GM18508 (cell line): ENCODE data around the gene DLX2.

Experiments used
- ATAC-seq: cut with Tn5 transposase; IDR thresholded peaks from one replicate; pipeline ENCODE4 v1.9.1; 2021; ENCODE audit warnings: moderate number of reproducible peaks; ENCODE audit not compliant: insufficient read depth, unreplicated experiment

The DLX2 gene

DNA sequence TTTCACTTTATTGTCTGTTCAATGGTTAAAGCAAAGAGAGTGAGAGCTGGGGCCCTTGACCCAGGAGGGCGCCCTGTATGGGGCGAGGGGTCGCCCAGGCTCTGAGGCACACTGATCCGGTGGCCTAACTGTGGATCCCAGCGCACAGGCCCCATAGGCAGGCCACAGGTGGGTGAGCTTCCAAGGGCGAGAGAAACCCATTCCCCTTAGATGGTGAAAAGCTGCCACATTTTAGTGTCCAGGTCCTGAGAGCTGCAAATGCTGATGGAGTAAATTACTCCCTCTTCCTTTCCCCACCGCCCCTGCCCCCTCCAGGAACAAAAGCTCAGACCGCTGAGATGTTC is 5.9 kb upstream of the DLX2 start:
- no peak for ATAC-seq

DNA sequence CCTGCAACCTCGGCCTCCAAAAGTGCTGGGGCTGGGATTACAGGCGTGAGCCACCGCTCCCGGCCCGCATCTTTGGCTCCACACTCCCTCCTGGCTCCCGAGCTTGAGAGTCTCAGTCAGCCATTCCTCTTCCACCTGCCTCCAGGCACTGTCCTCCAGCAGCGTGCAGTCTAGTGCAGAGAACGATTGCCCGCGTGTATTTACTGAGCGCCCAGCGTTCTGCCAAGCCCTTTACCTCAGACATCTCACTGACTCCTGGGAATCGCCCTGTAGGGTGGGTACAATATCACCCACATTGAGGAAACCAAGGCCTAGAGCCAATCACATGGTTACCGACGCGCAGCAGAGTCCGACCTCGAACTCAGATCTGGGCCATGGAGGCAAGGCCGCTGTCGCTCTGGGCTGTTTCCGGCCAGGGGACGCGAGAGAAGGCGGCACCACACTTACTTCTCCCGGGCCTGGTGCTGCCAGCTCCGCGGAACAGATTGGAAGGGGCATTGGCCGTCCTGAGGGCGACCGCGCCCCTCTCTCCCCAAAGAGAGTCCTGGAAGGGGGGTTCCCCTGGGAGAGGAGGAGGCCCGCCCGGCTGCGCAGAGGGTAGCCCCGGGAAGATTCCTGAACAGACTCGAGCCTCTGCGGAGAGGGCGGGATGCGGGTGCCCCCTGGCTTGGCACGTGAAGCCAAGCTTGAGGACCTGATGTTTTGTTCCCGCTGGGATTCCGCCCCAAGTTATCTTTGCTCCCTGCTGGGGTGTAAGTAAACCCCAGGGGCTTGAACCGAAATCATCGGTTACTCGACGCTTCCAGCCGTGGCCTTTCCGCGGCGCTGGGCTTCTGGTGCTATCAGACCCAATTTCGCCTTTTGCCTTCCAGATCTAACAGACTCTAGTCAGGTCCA is 5.2 kb upstream of the DLX2 start:
- no peak for ATAC-seq

DNA sequence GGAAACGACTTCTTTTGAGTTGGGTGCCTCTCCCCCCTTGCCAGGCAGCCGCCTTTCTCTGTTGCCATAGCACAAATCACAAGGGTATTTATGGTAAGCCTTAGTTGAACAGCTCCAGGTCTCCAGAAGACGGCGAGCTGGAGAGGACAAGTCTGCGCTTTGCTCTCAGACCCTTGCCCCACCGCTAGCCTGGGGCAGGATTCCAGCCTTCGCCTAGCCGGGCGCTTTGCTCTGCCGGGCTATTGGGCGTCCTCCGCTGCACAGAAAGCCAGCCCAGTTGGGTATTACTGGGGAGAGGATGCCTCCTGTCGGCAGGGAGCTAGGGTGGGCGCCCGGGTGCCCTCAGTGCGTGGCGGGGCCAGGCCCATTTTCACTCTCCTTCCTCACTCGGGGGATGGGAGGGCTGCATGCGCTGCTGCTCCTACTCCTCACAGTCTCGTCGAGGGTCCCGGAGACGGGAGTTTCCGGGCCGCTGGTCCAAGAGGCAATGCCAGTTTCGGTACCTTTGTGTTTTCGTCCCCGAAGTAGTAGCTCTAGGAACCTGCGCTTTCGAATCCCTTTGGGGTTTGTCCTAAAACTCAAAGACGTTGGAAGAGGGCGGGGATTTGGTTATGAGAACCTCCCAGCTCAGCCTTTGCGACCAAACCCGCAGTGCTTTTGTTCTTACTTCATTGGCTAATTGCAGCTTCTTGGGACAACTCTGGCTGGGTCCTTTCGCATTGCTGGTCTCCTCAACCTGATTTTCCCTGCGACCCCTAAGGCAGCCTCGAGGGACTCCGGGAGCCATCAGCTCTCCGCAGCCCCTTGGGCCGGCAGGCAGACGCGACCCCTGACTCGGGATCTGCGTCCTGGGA is 3.6 kb upstream of the DLX2 start:
- ATAC-seq = no peak

DNA sequence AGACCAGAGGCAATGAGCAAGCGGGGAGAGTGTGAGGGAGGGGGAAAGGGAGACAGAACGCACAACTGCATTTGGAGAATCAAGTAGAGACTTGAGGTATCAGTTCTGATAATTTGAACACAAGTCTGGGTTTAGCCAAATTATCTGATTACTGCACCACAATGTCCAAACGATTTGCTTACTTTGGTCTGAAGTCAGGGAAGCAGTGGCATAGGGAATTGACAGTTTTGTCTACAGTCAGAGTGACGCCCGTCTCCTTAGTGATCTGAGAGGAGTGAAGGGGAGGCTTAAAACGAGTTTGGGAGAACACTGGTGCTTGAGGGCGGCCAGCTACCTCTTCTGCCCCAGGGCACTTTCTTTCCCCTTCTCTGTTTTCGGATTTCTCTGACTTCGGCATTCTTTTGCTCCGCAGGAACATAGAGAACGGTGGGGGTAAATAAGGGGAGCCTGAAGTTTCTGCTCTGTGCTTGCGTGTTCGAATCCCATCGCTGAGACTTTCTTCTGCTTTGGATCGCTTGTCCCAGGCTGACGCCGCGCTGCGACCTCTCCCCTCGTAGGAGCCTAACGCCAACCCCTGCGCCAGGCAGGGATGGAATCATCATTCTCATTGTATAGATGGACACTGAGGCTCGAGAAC is 2.9 kb upstream of the DLX2 start:
- no peak for ATAC-seq

DNA sequence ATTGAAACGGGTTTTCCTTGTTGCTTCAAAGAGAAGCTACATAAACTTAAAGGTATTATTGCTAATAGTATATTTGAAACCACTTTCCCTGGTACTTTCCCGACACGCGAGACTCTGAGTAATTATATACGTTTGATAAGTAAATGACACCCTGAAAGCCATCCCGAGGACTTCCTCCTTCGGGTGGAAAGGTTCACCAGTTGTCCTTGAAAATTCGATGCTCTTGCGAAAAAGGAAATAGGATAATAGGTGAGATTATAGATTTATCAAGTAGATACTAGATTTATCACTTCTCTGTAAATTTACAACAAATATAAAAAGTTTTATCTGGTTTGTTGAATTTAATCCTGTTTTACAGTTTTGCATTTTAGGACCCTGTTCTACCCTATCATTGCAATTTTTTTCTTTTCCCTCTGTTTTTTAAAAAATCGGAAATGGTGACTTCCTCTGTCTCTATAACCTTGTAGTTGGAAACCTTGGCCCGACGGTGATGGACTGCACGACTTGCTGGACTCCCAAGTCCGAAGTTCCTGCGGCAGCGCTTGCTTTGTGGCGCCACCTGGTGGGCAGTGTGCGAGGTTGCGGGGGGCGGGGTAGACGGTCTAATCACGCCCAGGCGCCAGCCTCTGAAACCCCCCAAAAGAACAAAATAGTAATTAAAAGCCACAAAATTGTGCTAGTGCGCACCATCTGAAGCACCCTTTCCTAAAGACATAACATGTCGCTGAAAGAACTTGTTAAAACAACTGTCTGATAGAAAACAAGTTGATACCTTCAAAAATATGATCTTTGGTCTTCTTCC is 972 bp upstream of the DLX2 start:
- ATAC-seq = no peak

DNA sequence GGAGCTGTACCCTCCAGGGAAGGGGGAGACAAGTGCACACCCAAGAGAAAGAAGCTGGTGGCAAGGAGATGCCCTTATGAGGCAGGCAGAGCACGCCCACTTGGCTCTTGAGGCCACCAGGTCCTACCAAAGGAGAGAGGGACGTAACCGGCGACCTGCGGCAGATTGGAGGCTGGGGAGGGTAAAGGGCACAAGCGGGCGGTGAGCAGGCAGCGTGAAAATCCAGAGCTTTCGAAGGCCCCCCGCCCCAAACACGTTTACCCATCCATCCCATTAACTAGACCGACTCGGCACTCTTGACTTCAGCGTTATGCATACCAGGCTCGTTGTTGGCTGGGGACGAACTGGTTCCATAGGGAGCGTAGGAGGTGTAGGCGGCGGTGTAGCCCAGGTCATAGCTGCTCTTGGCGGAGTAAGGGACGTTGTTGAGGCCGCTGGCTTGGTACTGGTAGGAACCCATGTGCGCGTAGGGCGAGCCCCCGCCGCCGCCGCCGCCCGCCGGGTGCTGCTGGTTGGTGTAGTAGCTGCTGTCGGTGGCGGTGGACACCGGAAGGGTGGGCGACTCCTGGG is 794 bp downstream of the DLX2 start:
- ATAC-seq = no peak

DNA sequence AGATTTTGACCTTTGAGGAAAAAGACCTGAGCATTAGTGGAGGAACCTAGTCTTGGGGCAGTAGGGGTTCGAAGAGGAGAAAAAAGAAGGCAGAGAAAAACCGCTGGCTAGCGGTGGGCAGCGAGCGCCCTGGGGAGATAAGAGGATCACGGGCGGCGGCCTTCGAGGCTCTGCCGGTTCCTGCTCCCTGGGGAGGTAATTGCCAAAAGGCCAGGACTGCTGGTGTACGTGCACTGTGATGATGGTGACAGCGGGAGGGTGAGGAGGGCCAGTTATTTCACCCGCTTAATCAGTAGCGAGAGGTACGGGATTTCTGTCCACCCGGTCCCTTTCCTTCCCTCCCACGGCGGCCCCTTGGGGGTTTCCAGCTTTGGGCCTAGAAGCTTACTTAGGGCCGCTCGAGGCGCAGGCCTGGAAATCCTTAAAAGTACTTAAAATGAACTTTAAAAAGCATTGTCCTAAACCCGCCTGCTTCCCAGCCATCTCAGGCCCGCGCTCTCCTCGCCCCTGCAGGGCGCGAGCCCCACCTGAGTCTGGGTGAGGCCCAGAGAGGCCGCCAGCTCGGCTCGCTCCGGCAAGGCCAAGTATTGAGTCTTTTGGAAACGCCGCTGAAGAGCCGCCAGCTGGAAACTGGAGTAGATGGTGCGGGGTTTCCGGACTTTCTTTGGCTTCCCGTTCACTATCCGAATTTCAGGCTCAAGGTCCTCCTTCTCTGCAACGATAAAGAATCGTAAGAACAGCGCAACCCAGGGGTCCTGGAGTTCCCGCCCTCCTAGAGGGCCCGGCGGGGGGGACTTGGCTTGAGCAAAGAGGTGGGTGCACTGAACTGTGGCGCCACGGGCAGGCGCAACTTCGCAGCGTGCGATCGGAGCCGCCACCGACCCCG is 1.5 kb downstream of the DLX2 start:
- no peak for ATAC-seq

DNA sequence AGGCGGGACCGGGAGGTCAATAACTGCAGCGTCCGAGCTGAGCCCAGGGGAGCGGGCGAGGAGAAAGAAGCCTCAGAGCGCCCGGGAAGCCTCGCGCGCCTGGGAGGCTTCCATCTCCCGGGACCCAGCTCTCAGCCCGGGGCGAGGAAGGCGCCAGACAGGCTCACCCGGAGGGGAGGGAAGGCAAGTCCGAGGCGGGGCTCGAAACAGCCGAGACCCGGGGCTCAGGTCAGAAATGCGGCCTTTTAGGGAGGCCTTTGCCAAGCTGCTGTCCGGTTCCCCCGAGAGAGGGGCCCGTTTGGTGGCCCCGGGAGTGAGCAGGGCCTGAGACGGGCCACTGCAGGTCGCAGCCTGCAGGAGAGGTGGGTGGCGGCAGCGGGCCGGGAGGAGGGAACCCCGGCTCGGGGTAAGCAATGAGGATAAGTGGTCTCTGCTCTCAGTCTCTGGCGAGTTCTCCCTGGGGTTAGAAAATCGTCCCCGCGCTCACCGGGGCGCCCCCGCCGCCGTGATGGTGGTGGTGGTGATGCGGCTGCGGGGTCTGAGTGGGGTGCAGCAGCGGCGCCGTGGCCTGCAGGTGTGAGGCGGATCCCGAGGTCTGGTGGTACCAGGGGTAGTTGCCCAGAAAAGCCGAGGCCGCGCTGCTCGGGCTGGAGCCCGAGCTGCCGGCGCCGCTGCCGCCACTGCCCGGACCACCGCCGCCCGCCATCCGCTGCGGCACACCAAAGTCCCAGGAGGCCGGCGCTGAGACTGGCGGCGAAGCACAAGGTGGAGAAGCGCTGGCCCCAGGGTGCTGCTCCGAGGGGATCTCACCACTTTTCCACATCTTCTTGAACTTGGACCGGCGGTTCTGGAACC is 2.4 kb downstream of the DLX2 start:
- no peak for ATAC-seq

DNA sequence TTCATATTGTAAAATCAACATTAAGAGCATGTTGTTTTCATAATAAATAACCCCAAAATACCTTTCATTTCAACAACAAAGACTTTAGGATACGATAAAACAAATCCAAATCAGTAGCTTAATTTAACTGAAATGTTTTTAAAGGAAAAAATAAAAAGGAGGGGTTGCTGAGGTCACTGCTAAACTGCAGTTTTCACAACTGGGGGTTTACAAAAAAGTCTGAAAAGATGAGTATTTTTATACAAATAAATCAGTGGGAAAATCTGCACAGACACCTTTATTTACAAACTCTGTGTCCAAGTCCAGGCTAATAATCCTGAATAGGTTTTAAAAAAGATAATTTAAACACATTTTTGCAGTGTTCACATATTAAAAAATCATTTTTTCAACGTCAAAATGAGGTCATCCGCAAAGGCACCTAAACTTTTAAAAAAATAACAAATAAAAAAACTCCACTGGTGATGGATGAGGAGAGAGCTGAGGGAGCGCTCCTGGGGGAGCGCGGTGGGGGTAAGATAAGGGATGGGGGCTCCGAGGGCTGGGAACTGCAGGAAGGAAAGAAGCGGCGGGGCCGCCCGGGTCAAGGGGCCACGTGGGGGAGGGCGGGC is 3.1 kb downstream of the DLX2 start:
- ATAC-seq = no peak

DNA sequence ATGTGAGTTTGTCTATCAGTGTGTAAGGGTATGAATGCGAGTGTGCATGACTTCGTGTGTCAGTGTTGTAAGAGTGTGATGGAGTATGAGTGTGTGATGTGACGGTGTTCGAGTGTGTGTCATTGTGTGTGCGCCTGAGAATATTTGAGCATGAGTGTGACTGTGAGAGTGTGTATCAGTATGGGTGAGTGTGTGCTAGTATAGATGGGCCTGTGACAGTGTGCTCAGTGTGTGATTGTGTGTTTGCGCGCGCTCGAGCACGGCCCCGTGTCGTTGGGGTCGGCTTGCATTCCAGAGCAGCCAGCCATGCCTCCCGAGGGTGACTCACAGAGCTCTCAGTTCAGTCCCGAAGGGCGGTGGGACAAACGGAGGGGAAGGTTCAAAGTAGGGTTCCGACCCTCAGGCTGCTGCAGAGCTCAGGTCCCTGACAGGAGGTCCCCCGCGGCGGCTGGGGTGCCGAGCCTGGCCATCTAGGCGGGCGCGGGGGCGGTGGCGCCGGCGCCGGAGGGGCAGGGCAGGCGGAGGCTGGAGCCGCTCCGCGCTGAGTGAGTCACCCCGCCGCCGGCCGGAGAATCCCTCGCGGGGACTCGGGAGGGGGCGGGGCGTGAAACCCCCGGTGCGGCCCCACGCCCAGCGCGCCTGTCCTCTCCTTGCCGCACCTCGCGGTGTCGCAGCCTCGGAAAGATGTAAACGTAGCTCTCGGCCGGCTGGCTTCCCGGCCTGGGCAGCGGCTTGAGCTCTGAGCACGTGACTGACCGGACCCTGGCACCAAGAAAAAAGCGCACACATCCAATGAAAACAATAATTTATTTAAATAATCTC is 3.8 kb downstream of the DLX2 start:
- ATAC-seq = no peak

DNA sequence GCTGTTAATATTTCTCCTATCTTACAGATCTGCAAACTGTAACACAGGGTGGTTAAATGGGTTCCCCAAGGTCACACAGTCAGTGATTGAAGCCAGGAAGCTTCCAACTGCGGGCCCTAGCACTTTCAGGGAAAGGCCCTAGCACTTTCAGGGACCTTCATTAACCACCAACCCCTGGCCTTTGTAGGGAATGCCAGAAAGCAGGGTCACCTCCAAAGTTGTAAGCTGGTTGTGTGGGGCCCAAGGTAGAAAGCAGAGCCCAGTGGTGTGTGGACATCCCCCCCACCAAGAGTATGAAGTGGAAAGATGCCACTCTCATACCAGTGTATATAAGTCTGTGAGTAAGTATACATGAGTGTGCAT is 4.4 kb downstream of the DLX2 start:
- no peak for ATAC-seq

DNA sequence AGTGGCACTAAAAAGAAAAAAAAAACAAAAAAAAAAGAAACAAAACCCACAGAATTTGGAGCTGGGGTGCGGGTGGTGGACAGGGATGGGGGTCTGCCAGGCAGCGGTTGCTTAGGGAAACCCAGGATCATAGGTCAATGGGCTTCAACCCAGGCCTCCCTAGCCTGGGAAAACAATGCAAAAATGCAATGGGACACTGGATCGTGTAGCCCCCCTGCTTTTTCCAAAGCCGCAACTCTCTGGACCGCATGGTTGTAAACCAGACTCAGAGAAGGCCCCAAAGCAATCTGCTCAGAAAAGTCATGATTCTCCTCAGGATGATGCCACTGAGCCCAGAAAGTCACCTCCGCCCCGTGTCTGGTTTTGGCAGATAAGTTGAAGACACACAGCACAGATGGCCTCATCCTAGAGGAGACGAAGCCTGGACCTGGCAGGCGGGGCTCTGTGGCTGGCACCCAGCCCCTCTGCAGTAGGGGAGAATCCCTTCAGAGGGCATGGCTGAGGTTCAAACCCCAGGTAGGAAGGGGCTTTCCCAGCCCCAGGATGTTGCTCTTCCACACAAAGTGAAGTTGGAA is 5.1 kb downstream of the DLX2 start:
- ATAC-seq = no peak

DNA sequence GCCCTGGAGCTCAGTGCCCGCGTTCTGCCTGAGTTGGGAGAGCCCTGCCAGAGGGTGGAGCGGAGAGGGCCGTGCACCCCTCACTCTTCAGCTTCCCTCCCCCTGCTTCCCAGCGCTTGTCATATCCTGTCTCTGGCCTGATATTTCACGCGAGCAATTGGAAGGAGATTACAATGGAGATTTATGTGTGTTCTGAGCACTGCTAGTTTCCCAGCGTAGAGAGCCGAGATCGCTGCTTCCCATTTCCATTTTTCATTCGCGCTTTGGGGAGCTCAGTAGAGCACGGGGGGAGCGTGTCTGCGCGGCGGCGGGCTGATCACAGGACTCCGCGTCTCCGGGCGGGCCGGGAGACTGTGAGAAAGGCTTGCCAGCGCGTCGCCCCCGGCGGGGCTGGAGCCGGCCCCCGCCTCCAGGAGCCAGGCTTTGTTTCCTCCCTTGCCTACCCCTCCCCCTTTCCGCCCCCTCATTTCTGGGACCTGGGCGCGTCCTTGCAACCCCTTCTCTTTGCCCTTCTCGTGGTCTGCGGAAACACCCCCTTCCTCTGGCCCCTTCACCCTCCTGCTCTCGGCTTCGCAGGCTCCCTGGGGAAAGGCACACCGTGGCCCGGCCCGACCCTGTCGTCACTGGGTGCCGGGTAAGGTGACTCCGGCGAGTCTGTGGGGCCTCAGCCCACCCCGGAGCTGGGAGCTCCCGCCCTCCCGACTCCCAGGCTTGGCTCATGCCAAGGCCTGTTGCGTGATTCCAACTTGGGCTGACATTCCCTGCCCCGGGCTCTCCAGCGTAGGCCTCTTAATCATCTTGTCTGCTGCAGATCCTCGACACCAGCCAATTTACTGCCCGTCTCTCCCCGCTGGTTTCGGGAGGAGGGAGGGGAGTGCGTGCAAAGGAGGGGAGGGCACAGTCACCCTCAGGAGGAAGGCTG is 5.8 kb downstream of the DLX2 start:
- no peak for ATAC-seq

DNA sequence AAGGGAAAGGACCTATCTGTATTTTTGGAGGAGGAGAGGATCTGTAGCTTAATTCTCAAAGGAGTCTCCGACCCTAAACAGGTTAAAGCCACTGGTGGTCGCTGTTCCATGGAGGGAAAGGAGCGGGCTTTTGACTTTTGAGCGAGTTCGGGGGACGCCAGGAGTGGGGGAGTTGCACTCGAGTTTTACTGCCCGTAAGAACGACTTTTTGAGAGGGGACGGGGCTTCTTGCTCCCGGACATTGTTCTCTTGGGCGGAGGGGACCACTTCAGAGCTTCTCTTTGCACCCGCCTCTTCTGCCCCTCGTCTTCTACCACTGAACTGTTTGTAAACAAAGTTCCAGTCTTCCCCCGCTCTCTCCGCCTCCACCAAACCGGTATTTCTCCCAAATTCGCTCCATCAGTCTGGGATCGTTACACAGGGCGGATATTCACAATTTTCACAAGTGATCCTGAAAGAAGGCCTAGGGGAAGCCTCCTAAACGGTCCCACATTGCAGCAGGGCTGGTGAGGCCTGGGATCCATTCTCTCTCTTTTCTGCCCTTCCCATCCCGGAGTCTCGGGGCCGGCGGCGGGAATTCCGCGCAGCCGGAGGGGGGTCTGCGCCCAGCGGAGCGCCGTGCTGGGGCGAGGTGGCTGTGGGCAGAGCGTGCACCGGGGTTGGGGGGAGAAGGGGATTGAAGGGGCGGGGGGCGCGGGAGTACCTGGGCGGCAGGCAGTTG is 6.6 kb downstream of the DLX2 start:
- ATAC-seq = no peak
